ENCODE results near the gene MPC2.

DNA sequence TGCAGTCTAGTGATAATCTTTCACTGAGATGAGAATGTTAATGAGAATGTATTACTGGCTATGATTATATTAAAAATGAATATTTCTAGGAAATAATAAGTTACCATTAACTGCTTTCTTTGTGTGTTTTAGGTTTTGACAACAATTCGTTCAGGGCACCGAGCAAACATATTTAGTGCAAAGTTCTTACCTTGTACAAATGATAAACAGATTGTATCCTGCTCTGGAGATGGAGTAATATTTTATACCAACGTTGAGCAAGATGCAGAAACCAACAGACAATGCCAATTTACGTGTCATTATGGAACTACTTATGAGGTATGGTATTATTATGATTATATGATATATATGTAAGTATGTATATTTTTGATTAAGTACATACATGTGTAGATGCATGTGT, 37.8 kb upstream of the MPC2 start:
- TF ChIP-seq POLR2A (IDR thresholded peaks at IDR 0.05) (no peak), POLR2AphosphoS5 (IDR thresholded peaks at IDR 0.05) (no peak)
- TF ChIP-seq, protein P1, sequence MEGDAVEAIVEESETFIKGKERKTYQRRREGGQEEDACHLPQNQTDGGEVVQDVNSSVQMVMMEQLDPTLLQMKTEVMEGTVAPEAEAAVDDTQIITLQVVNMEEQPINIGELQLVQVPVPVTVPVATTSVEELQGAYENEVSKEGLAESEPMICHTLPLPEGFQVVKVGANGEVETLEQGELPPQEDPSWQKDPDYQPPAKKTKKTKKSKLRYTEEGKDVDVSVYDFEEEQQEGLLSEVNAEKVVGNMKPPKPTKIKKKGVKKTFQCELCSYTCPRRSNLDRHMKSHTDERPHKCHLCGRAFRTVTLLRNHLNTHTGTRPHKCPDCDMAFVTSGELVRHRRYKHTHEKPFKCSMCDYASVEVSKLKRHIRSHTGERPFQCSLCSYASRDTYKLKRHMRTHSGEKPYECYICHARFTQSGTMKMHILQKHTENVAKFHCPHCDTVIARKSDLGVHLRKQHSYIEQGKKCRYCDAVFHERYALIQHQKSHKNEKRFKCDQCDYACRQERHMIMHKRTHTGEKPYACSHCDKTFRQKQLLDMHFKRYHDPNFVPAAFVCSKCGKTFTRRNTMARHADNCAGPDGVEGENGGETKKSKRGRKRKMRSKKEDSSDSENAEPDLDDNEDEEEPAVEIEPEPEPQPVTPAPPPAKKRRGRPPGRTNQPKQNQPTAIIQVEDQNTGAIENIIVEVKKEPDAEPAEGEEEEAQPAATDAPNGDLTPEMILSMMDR (IDR thresholded peaks at IDR 0.05): no peak
